Transverse colon (tissue), 4 donors: ENCODE data around the gene GSTK1.

Experiments
- CTCF ChIP-seq, 5 experiments: fragments of 200-600 bp in 3 of 5; fragments of 450-650 bp in 2 of 5; sonication (generic) in 3 of 5; IDR thresholded peaks; 1 replicate in 2 of 5; 2 replicates in 3 of 5; pipeline ENCODE4 v1.5.1; 2016 to 2017; ENCODE audit warnings: antibody characterized with exemption in 5 of 5, inconsistent platforms in 3 of 5, mild to moderate bottlenecking in 2 of 5, moderate library complexity in 1 of 5
- EP300 ChIP-seq: sonication (generic); formaldehyde crosslinking; IDR thresholded peaks from one replicate; pipeline ENCODE4 v1.6.1; 2017; ENCODE audit warnings: antibody characterized with exemption, low read depth
- POLR2A ChIP-seq: fragments of 450-650 bp; IDR thresholded peaks from one replicate; pipeline ENCODE4 v1.6.1; 2016; ENCODE audit warnings: antibody characterized with exemption, mild to moderate bottlenecking, moderate library complexity
- POLR2AphosphoS5 ChIP-seq, 3 donors: sonication (generic); formaldehyde crosslinking; IDR thresholded peaks; one replicate each; pipeline ENCODE4 v1.6.1; 2016; ENCODE audit warnings: antibody characterized with exemption in 3 of 3

GRCh38 chr7:143287935-143288826 lies 24.9 kb downstream of the GSTK1 start, which contains the start of gene CASP2:
- TF ChIP-seq EP300, result no peak
- peak; percentile 12 to 53 (median 26) for TF ChIP-seq CTCF (IDR thresholded peaks at IDR 0.05)
- peak; percentile 83 to 89 (median 84) for TF ChIP-seq POLR2AphosphoS5 (IDR thresholded peaks at IDR 0.05)
- peak; percentile 78 for TF ChIP-seq POLR2A
